GM10266 (cell line): ENCODE results near the gene ELAVL3.
A peak's percentile ranks its signal among the peaks of the same experiment; 100 is the strongest.
"Not testable (repeated sequence)": the region's sequence is repeated elsewhere in the genome, so short reads cannot be mapped to it uniquely, and the experiment has no call there.

ENCODE experiments used
- DNase-seq: peaks from one replicate; pipeline ENCODE4 v3.0.0; 2012; ENCODE audit errors: extremely low spot score
- CTCF ChIP-seq: IDR thresholded peaks from 2 replicates; pipeline ENCODE4 v1.5.1; 2012; ENCODE audit warnings: mild to moderate bottlenecking, low read depth; ENCODE audit not compliant: control insufficient read depth, insufficient read depth; ENCODE audit errors: missing control alignments

Gene ELAVL3

GRCh38 chr19:11445141-11445540 is 35.7 kb downstream of the ELAVL3 start:
- no peak for TF ChIP-seq CTCF
- no peak for DNase-seq

GRCh38 chr19:11444059-11444458 is 36.8 kb downstream of the ELAVL3 start:
- TF ChIP-seq CTCF: no peak
- no peak for DNase-seq

GRCh38 chr19:11437955-11438354 is 42.9 kb downstream of the ELAVL3 start:
- no peak for TF ChIP-seq CTCF
- no peak for DNase-seq

- DNase-seq: peak; percentile 15
Observed at GRCh38 chr19:11435833-11436313, 45.0 kb downstream of the ELAVL3 start.

GRCh38 chr19:11435057-11435832 is 45.6 kb downstream of the ELAVL3 start, which contains the start of the genes ODAD3 and PRKCSH:
TSS of gene ODAD3 (minus strand) at chr19:11435121. CDS start at chr19:11435016, 105 bp downstream.
TSS of gene PRKCSH (plus strand) at chr19:11435635. CDS start at chr19:11436118, 483 bp downstream.
- DNase-seq: peak; percentile 99
- TF ChIP-seq CTCF: peak; percentile 80

More at GRCh38 chr19:11435833-11436313, 45.0 kb downstream of the ELAVL3 start:
- TF ChIP-seq CTCF: no peak

GRCh38 chr19:11434703-11435056 is 46.2 kb downstream of the ELAVL3 start:
- DNase-seq: no peak
- no peak for TF ChIP-seq CTCF

DNA sequence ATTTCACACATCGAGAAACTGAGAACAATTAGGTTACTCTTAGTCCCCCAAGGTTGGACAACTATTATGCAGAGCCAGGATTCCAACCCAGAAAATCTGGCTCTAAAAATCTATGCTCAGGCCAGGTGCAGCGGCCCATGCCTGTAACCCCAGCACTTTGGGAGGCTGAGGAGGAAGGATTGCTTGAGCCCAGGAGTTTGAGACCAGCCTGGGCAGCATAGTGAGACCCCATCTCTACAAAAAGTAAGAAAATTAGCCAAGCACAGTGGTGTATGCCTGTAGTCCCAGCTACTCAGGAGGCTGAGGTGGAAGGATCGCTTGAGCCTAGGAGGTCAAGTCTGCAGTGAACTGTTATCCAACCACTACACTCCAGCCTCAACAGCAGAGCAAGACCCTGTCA is 47.3 kb downstream of the ELAVL3 start:
- DNase-seq: not testable (repeated sequence)

GRCh38 chr19:11426656-11427055 is 54.2 kb downstream of the ELAVL3 start:
- no peak for DNase-seq
- TF ChIP-seq CTCF: no peak
